Activated T-cell treated with anti-CD3 and anti-CD28 coated beads, Interleukin-2, amount 50 U/mL, for 4 hours (primary cell): ENCODE results near the gene COL25A1. TPM values are rescaled to one million over a fixed set of nuclear protein-coding genes. Genes with fewer than 3 reads are reported as not detected.
"Not testable (repeated sequence)": the region's sequence is repeated elsewhere in the genome, so short reads cannot be mapped to it uniquely, and the experiment has no call there.

ENCODE experiments used
- ATAC-seq, 2 donors: fragments of 200-7000 bp; cut with Tn5 transposase; one replicate each; pipeline ENCODE4 v1.10.0; 2021
- DNase-seq: peaks from one replicate; pipeline ENCODE4 v3.0.0-alpha.2; 2020
- H3K27me3 Mint-ChIP-seq: one replicate; pipeline ENCODE4 v1.8.0; 2021; ENCODE audit warnings: low read depth, mixed read lengths
- H3K36me3 Mint-ChIP-seq: one replicate; pipeline ENCODE4 v1.8.0; 2022; ENCODE audit warnings: mixed read lengths; ENCODE audit not compliant: insufficient read depth
- H3K4me1 Mint-ChIP-seq: one replicate; pipeline ENCODE4 v1.8.0; 2021; ENCODE audit warnings: low read depth, mixed read lengths
- H3K4me3 Mint-ChIP-seq: one replicate; pipeline ENCODE4 v1.8.0; 2021; ENCODE audit warnings: mild to moderate bottlenecking, moderate library complexity, mixed read lengths
- H3K9me3 Mint-ChIP-seq: one replicate; pipeline ENCODE4 v1.8.0; 2021; ENCODE audit warnings: mixed read lengths
- total RNA-seq, 3 donors: library from RNA; stranded (reverse); gene quantifications; one replicate each; pipeline ENCODE4 v1.2.1, GENCODE V29; 2021

COL25A1 gene
- total RNA-seq, 3 donors from 2014 or later = 0.05 TPM; not detected in 2

GRCh38 chr4:109014593-109015412, 287.7 kb downstream of the COL25A1 start:
- H3K36me3 Mint-ChIP-seq = no peaks in the 10 kb centered on the region
- H3K4me3 Mint-ChIP-seq = no peak overlapping the region
- no peaks in the 10 kb centered on the region for H3K9me3 Mint-ChIP-seq
- no peaks in the 10 kb centered on the region for H3K4me1 Mint-ChIP-seq
- no peak for DNase-seq
- no peaks in the 10 kb centered on the region for H3K27me3 Mint-ChIP-seq
- no peak for ATAC-seq

GRCh38 chr4:109012286-109012880, 290.1 kb downstream of the COL25A1 start:
- Mint-ChIP-seq H3K4me3 (no peak overlapping the region), H3K36me3 (no peaks in the 10 kb centered on the region), H3K9me3 (no peaks in the 10 kb centered on the region), H3K4me1 (no peaks in the 10 kb centered on the region), H3K27me3 (no peaks in the 10 kb centered on the region)
- DNase-seq = no peak
- no peak for ATAC-seq

- Mint-ChIP-seq H3K4me1 (no peaks in the 10 kb centered on the region), H3K4me3 (no peak overlapping the region), H3K36me3 (no peaks in the 10 kb centered on the region), H3K27me3 (no peaks in the 10 kb centered on the region), H3K9me3 (no peaks in the 10 kb centered on the region)
- ATAC-seq = no peak
- DNase-seq = no peak
These were observed 291.0 kb downstream of the COL25A1 start for GRCh38 chr4:109011241-109012026.

- no peak for ATAC-seq
These were observed 291.9 kb downstream of the COL25A1 start for GRCh38 chr4:109010521-109010920.

GRCh38 chr4:109009909-109010308, 292.5 kb downstream of the COL25A1 start:
- Mint-ChIP-seq H3K4me3 (no peak overlapping the region), H3K36me3 (no peaks in the 10 kb centered on the region), H3K9me3 (no peaks in the 10 kb centered on the region), H3K27me3 (no peaks in the 10 kb centered on the region), H3K4me1 (no peaks in the 10 kb centered on the region)
- ATAC-seq (no peak), DNase-seq (no peak)

More at GRCh38 chr4:109010521-109010920, 291.9 kb downstream of the COL25A1 start:
- Mint-ChIP-seq H3K4me3 (no peak overlapping the region), H3K27me3 (no peaks in the 10 kb centered on the region), H3K9me3 (no peaks in the 10 kb centered on the region), H3K4me1 (no peaks in the 10 kb centered on the region), H3K36me3 (no peaks in the 10 kb centered on the region)
- no peak for DNase-seq

- Mint-ChIP-seq H3K9me3 (no peaks in the 10 kb centered on the region), H3K4me3 (no peak overlapping the region), H3K27me3 (no peaks in the 10 kb centered on the region), H3K4me1 (no peaks in the 10 kb centered on the region), H3K36me3 (no peaks in the 10 kb centered on the region)
- DNase-seq = no peak
- ATAC-seq = no peak
These were observed 294.5 kb downstream of the COL25A1 start for GRCh38 chr4:109007976-109008375.

GRCh38 chr4:109005523-109005922, 296.9 kb downstream of the COL25A1 start:
- Mint-ChIP-seq H3K36me3 (no peaks in the 10 kb centered on the region), H3K27me3 (no peaks in the 10 kb centered on the region), H3K4me1 (no peaks in the 10 kb centered on the region), H3K4me3 (no peak overlapping the region), H3K9me3 (no peaks in the 10 kb centered on the region)
- no peak for ATAC-seq
- DNase-seq = no peak

GRCh38 chr4:109004418-109004817, 298.0 kb downstream of the COL25A1 start:
- no peaks in the 10 kb centered on the region for H3K36me3 Mint-ChIP-seq
- no peak for ATAC-seq

GRCh38 chr4:109003964-109004363, 298.5 kb downstream of the COL25A1 start:
- ATAC-seq (no peak), DNase-seq (no peak)
- no peaks in the 10 kb centered on the region for H3K36me3 Mint-ChIP-seq
- no peaks in the 10 kb centered on the region for H3K4me1 Mint-ChIP-seq
- H3K27me3 Mint-ChIP-seq = no peaks in the 10 kb centered on the region
- no peaks in the 10 kb centered on the region for H3K9me3 Mint-ChIP-seq
- H3K4me3 Mint-ChIP-seq = no peak overlapping the region

More at GRCh38 chr4:109004418-109004817, 298.0 kb downstream of the COL25A1 start:
- Mint-ChIP-seq H3K27me3 (no peaks in the 10 kb centered on the region), H3K4me3 (no peak overlapping the region), H3K4me1 (no peaks in the 10 kb centered on the region), H3K9me3 (no peaks in the 10 kb centered on the region)
- no peak for DNase-seq

GRCh38 chr4:108991551-108992328, 310.7 kb downstream of the COL25A1 start:
- DNase-seq (no peak), ATAC-seq (no peak)
- no peaks in the 10 kb centered on the region for H3K36me3 Mint-ChIP-seq
- no peak overlapping the region for H3K4me3 Mint-ChIP-seq
- no peaks in the 10 kb centered on the region for H3K27me3 Mint-ChIP-seq
- peaks cover 6% of the 10 kb centered on the region for H3K9me3 Mint-ChIP-seq
- H3K4me1 Mint-ChIP-seq = no peaks in the 10 kb centered on the region

- H3K4me3 Mint-ChIP-seq = no peak overlapping the region
- no peaks in the 10 kb centered on the region for H3K36me3 Mint-ChIP-seq
- no peaks in the 10 kb centered on the region for H3K4me1 Mint-ChIP-seq
- no peak for DNase-seq
- no peaks in the 10 kb centered on the region for H3K9me3 Mint-ChIP-seq
- ATAC-seq = peak in 1 of 2 donors; percentile 25
- no peaks in the 10 kb centered on the region for H3K27me3 Mint-ChIP-seq
These were observed 313.8 kb downstream of the COL25A1 start for GRCh38 chr4:108988464-108989195.

GRCh38 chr4:108984495-108984894, 318.0 kb downstream of the COL25A1 start:
- not testable (repeated sequence) for DNase-seq, H3K9me3 Mint-ChIP-seq, ATAC-seq, H3K4me3 Mint-ChIP-seq, H3K27me3 Mint-ChIP-seq, H3K4me1 Mint-ChIP-seq, H3K36me3 Mint-ChIP-seq

- no peak for DNase-seq
- no peak overlapping the region for H3K4me3 Mint-ChIP-seq
These were observed 319.9 kb downstream of the COL25A1 start for GRCh38 chr4:108982402-108983185.

More at GRCh38 chr4:108982402-108983185, 319.9 kb downstream of the COL25A1 start:
- Mint-ChIP-seq H3K27me3 (no peaks in the 10 kb centered on the region), H3K9me3 (no peaks in the 10 kb centered on the region), H3K36me3 (no peaks in the 10 kb centered on the region), H3K4me1 (no peaks in the 10 kb centered on the region)
- ATAC-seq = no peak
